Neural progenitor cell (in vitro differentiated cells): ENCODE results near the gene LYRM7. TPM values are rescaled to one million over a fixed set of nuclear protein-coding genes. Genes with fewer than 3 reads are reported as not detected.

Source experiments
- DNase-seq: peaks from one replicate; pipeline ENCODE4 v3.0.0-alpha.2; 2016; ENCODE audit warnings: low spot score
- H2AFZ ChIP-seq: fragments of 200-600 bp; sonication (generic); replicated peaks from 2 replicates; pipeline ENCODE4 v1.6.1; 2016; ENCODE audit warnings: antibody characterized with exemption
- H3F3A ChIP-seq: fragments of 200-600 bp; sonication (generic); 2 replicates; pipeline ENCODE4 v1.6.1; 2016; ENCODE audit warnings: antibody characterized with exemption, low read depth
- H3K27ac ChIP-seq: fragments of 200-600 bp; sonication (generic); 2 replicates; pipeline ENCODE4 v1.5.1; 2016; ENCODE audit warnings: mild to moderate bottlenecking
- H3K27me3 ChIP-seq: fragments of 200-600 bp; sonication (generic); 2 replicates; pipeline ENCODE4 v1.6.1; 2016; ENCODE audit warnings: mild to moderate bottlenecking, moderate library complexity
- H3K36me3 ChIP-seq: fragments of 200-600 bp; sonication (generic); 2 replicates; pipeline ENCODE4 v1.5.1; 2016
- H3K4me1 ChIP-seq: fragments of 200-600 bp; sonication (generic); 2 replicates; pipeline ENCODE4 v1.6.1; 2016; ENCODE audit warnings: mixed run types
- H3K4me2 ChIP-seq: fragments of 200-600 bp; sonication (generic); 2 replicates; pipeline ENCODE4 v1.6.1; 2016
- H3K4me3 ChIP-seq: fragments of 200-600 bp; sonication (generic); 2 replicates; pipeline ENCODE4 v1.5.1; 2016
- H3K79me2 ChIP-seq: fragments of 200-600 bp; sonication (generic); 2 replicates; pipeline ENCODE4 v1.6.1; 2016; ENCODE audit warnings: low read depth
- H3K9ac ChIP-seq: fragments of 200-600 bp; sonication (generic); 2 replicates; pipeline ENCODE4 v1.6.1; 2016
- H3K9me3 ChIP-seq: fragments of 200-600 bp; sonication (generic); 2 replicates; pipeline ENCODE4 v1.5.1; 2016; ENCODE audit warnings: low read depth
- H4K20me1 ChIP-seq: fragments of 200-600 bp; sonication (generic); 2 replicates; pipeline ENCODE4 v1.6.1; 2016; ENCODE audit warnings: low read depth
- H3K27ac Mint-ChIP-seq: 3 replicates; pipeline ENCODE4 v1.8.0; 2021; ENCODE audit warnings: mixed read lengths
- H3K27me3 Mint-ChIP-seq: 2 replicates; pipeline ENCODE4 v1.8.0; 2022; ENCODE audit warnings: low read depth, mild to moderate bottlenecking, inconsistent platforms, moderate library complexity, mixed read lengths; ENCODE audit not compliant: insufficient read depth
- H3K36me3 Mint-ChIP-seq: 3 replicates; pipeline ENCODE4 v1.8.0; 2021; ENCODE audit warnings: mixed read lengths
- H3K4me1 Mint-ChIP-seq: 3 replicates; pipeline ENCODE4 v1.8.0; 2021; ENCODE audit warnings: mixed read lengths
- H3K4me3 Mint-ChIP-seq: 3 replicates; pipeline ENCODE4 v1.8.0; 2021; ENCODE audit warnings: mild to moderate bottlenecking, moderate library complexity, mixed read lengths
- H3K9me3 Mint-ChIP-seq: 3 replicates; pipeline ENCODE4 v1.8.0; 2020; ENCODE audit warnings: mixed read lengths
- CTCF ChIP-seq: fragments of 200-600 bp; sonication (generic); IDR thresholded peaks from 2 replicates; pipeline ENCODE4 v1.5.1; 2017; ENCODE audit warnings: antibody characterized with exemption, mild to moderate bottlenecking
- EZH2 ChIP-seq: fragments of 200-600 bp; sonication (generic); IDR thresholded peaks from 2 replicates; pipeline ENCODE4 v1.6.1; 2017; ENCODE audit warnings: antibody characterized with exemption, mild to moderate bottlenecking, moderate library complexity
- EZH2phosphoT487 ChIP-seq: fragments of 200-600 bp; sonication (generic); IDR thresholded peaks from 2 replicates; pipeline ENCODE4 v1.6.1; 2017; ENCODE audit warnings: antibody characterized with exemption
- total RNA-seq: library from RNA; depleted of rRNA; stranded (reverse); fragments of >200 nt; gene quantifications from 2 replicates; pipeline ENCODE4 v1.2.3, GENCODE V29; 2015; ENCODE audit warnings: low replicate concordance

LYRM7 gene
- total RNA-seq, 1 donor from 2014 or later: 19.2 TPM

GRCh38 chr5:131220566-131220965, 49.8 kb downstream of the LYRM7 start:
- Histone ChIP-seq H2AFZ (no peak overlapping the region), H3K4me3 (no peak overlapping the region), H3K4me2 (no peak overlapping the region), H3K36me3 (no peaks in the 10 kb centered on the region), H3K9ac (no peak overlapping the region), H3K27me3 (no peaks in the 10 kb centered on the region), H3K9me3 (no peaks in the 10 kb centered on the region), H3K4me1 (no peaks in the 10 kb centered on the region), H3K27ac (no peak overlapping the region), H3K79me2 (no peaks in the 10 kb centered on the region), H4K20me1 (no peaks in the 10 kb centered on the region), H3F3A (no peaks in the 10 kb centered on the region)
- no peak for DNase-seq
- TF ChIP-seq CTCF (no peak), EZH2phosphoT487 (no peak), EZH2 (no peak)
- H3K27me3 Mint-ChIP-seq: no peaks in the 10 kb centered on the region
- no peaks in the 10 kb centered on the region for H3K4me1 Mint-ChIP-seq
- no peaks in the 10 kb centered on the region for H3K36me3 Mint-ChIP-seq
- no peaks in the 10 kb centered on the region for H3K9me3 Mint-ChIP-seq
- H3K27ac Mint-ChIP-seq: no peak overlapping the region
- H3K4me3 Mint-ChIP-seq: no peak overlapping the region

GRCh38 chr5:131221008-131221703, 50.4 kb downstream of the LYRM7 start:
- H3K9me3 Mint-ChIP-seq: no peaks in the 10 kb centered on the region
- Histone ChIP-seq H3K4me3 (no peak overlapping the region), H3K27me3 (no peaks in the 10 kb centered on the region), H3K9me3 (no peaks in the 10 kb centered on the region), H3K79me2 (no peaks in the 10 kb centered on the region), H3K36me3 (no peaks in the 10 kb centered on the region), H3K4me2 (no peak overlapping the region), H3K9ac (no peak overlapping the region), H2AFZ (no peak overlapping the region), H3F3A (no peaks in the 10 kb centered on the region), H3K27ac (no peak overlapping the region), H4K20me1 (no peaks in the 10 kb centered on the region), H3K4me1 (no peaks in the 10 kb centered on the region)
- no peaks in the 10 kb centered on the region for H3K36me3 Mint-ChIP-seq
- H3K4me3 Mint-ChIP-seq: no peak overlapping the region
- no peaks in the 10 kb centered on the region for H3K27me3 Mint-ChIP-seq
- no peak overlapping the region for H3K27ac Mint-ChIP-seq
- DNase-seq: no peak
- no peaks in the 10 kb centered on the region for H3K4me1 Mint-ChIP-seq
- TF ChIP-seq EZH2phosphoT487: no peak
- no peak for TF ChIP-seq EZH2
- TF ChIP-seq CTCF: no peak

- TF ChIP-seq EZH2 (no peak), EZH2phosphoT487 (no peak), CTCF (no peak)
These were observed 51.1 kb downstream of the LYRM7 start for GRCh38 chr5:131221888-131222287.

More at GRCh38 chr5:131221888-131222287, 51.1 kb downstream of the LYRM7 start:
- Mint-ChIP-seq H3K27ac (no peak overlapping the region), H3K4me1 (no peaks in the 10 kb centered on the region), H3K36me3 (no peaks in the 10 kb centered on the region), H3K9me3 (no peaks in the 10 kb centered on the region), H3K4me3 (no peak overlapping the region), H3K27me3 (no peaks in the 10 kb centered on the region)
- Histone ChIP-seq H3F3A (no peaks in the 10 kb centered on the region), H3K27me3 (no peaks in the 10 kb centered on the region), H2AFZ (no peak overlapping the region), H3K4me1 (no peaks in the 10 kb centered on the region), H3K36me3 (no peaks in the 10 kb centered on the region), H4K20me1 (no peaks in the 10 kb centered on the region), H3K4me2 (no peak overlapping the region), H3K9me3 (no peaks in the 10 kb centered on the region), H3K79me2 (no peaks in the 10 kb centered on the region), H3K4me3 (no peak overlapping the region), H3K9ac (no peak overlapping the region), H3K27ac (no peak overlapping the region)
- no peak for DNase-seq
